Gastrocnemius medialis (tissue), 4 donors: ENCODE data around the gene B4GALT2. TPM values are rescaled to one million over a fixed set of nuclear protein-coding genes. Genes with fewer than 3 reads are reported as not detected.

Source experiments
- ATAC-seq, 2 donors: fragments of 150-250 bp; one replicate each; pipeline ENCODE4 v1.9.1; 2016
- DNase-seq, 2 donors: peaks; one replicate each; pipeline ENCODE4 v3.0.0-alpha.2; 2019
- H3K27ac ChIP-seq, 4 donors: fragments of 200-600 bp; sonication (generic); 1 replicate in 1 of 4; 2 replicates in 3 of 4; pipeline ENCODE4 v1.5.1; 2016 to 2018; ENCODE audit warnings: mild to moderate bottlenecking in 2 of 4, moderate library complexity in 1 of 4
- H3K27me3 ChIP-seq, 3 donors: fragments of 200-600 bp; sonication (generic) in 2 of 3; 1 replicate in 1 of 3; 2 replicates in 2 of 3; pipeline versions ENCODE4 v1.5.1 to v1.6.0; 2016 to 2019; ENCODE audit warnings: mild to moderate bottlenecking in 1 of 3, moderate library complexity in 1 of 3
- H3K36me3 ChIP-seq, 2 donors: fragments of 200-600 bp; sonication (generic) in 1 of 2; one replicate each; pipeline ENCODE4 v1.5.1; 2017 to 2018
- H3K4me1 ChIP-seq, 2 donors: fragments of 200-600 bp; sonication (generic) in 1 of 2; one replicate each; pipeline ENCODE4 v1.5.1; 2016 to 2017; ENCODE audit warnings: mild to moderate bottlenecking in 2 of 2
- H3K4me3 ChIP-seq, 4 donors: fragments of 200-600 bp; sonication (generic) in 3 of 4; 1 replicate in 1 of 4; 2 replicates in 3 of 4; pipeline ENCODE4 v1.5.1; 2016 to 2019; ENCODE audit warnings: mild to moderate bottlenecking in 2 of 4
- H3K9me3 ChIP-seq, 3 donors: fragments of 200-600 bp; sonication (generic) in 2 of 3; 1 replicate in 1 of 3; 2 replicates in 2 of 3; pipeline ENCODE4 v1.5.1; 2016 to 2019
- CTCF ChIP-seq, 5 experiments: fragments of 450-650 bp in 3 of 5; fragments of 200-600 bp in 2 of 5; sonication (generic) in 2 of 5; IDR thresholded peaks in 4 of 5; conservative IDR thresholded peaks in 1 of 5; 1 replicate in 4 of 5; 2 replicates in 1 of 5; pipeline ENCODE4 v1.5.1; 2016 to 2019; ENCODE audit warnings: antibody characterized with exemption in 5 of 5, mild to moderate bottlenecking in 3 of 5, moderate library complexity in 3 of 5
- POLR2A ChIP-seq, 2 donors: fragments of 450-650 bp; IDR thresholded peaks; one replicate each; pipeline ENCODE4 v1.6.1; 2017; ENCODE audit warnings: antibody characterized with exemption in 2 of 2, mild to moderate bottlenecking in 2 of 2, moderate library complexity in 2 of 2
- in situ Hi-C, 4 donors: fragments of 200-750 bp; cut with MboI; loops; one replicate each; pipeline versions ENCODE4 v1.15.0 to v1.8.0; 2017; ENCODE audit warnings: low sequenced_read_pairs in 4 of 4
- intact Hi-C: fragments of 100-400 bp; cut with DNase I; formaldehyde crosslinking; loops from one replicate; pipeline ENCODE4 v1.15.1; 2023; ENCODE audit warnings: low total_unique reads
- total RNA-seq, 4 donors: library from RNA; depleted of rRNA; stranded (reverse); fragments of >200 nt; gene quantifications; one replicate each; pipeline versions ENCODE4 v1.1.0 to v1.2.3, GENCODE V29; 2016

Gene B4GALT2
- total RNA-seq, 4 donors from 2014 or later = 63.5 to 97.8 (median 72.1) TPM

- no peaks in the 10 kb centered on the region for H3K27me3 ChIP-seq
- intact Hi-C loops (no loop called here), in situ Hi-C loops (loop anchor here in 3 of 4 donors (5.0 to 25.0 kb wide), 2 partner anchors 170 to 400 kb away; partner anchors contain the start of gene PTPRF (in 2 of the 3))
- TF ChIP-seq POLR2A (IDR thresholded peaks at IDR 0.05) = no peak
- H3K4me3 ChIP-seq = no peak overlapping the region
- peaks cover 28 to 32% of the 10 kb centered on the region in 2 donors for H3K4me1 ChIP-seq
- no peaks in the 10 kb centered on the region for H3K9me3 ChIP-seq
- H3K27ac ChIP-seq = no peak overlapping the region
- no peak for DNase-seq
- no peak for ATAC-seq
- no peaks in the 10 kb centered on the region for H3K36me3 ChIP-seq
Measured at GRCh38 chr1:43937179-43937865, 41.7 kb upstream of the B4GALT2 start.

- Histone ChIP-seq H3K9me3 (no peaks in the 10 kb centered on the region), H3K4me3 (no peak overlapping the region), H3K27me3 (no peaks in the 10 kb centered on the region), H3K36me3 (no peaks in the 10 kb centered on the region), H3K27ac (no peak overlapping the region), H3K4me1 (peaks cover 22 to 27% of the 10 kb centered on the region in 2 donors)
- DNase-seq = no peak
- TF ChIP-seq CTCF (IDR thresholded peaks at IDR 0.05 in 4 of 5, conservative IDR thresholded peaks at IDR 0.05 in 1 of 5) (no peak), POLR2A (IDR thresholded peaks at IDR 0.05) (no peak)
- intact Hi-C loops (no loop called here), in situ Hi-C loops (loop anchor here in 3 of 4 donors (5.0 to 25.0 kb wide), 2 partner anchors 171 to 401 kb away; partner anchors contain the start of gene PTPRF (in 2 of the 3))
- ATAC-seq = no peak
Measured at GRCh38 chr1:43938383-43938782, 40.6 kb upstream of the B4GALT2 start.

- intact Hi-C loops (no loop called here), in situ Hi-C loops (loop anchor here in 3 of 4 donors (5.0 to 25.0 kb wide), 2 partner anchors 172 to 402 kb away; partner anchors contain the start of gene PTPRF (in 2 of the 3))
- ATAC-seq = peak; percentile 18 to 38
- Histone ChIP-seq H3K4me1 (peaks cover 17 to 22% of the 10 kb centered on the region in 2 donors), H3K9me3 (no peaks in the 10 kb centered on the region), H3K36me3 (no peaks in the 10 kb centered on the region), H3K27me3 (no peaks in the 10 kb centered on the region), H3K27ac (no peak overlapping the region), H3K4me3 (no peak overlapping the region)
- DNase-seq = no peak
- TF ChIP-seq POLR2A (IDR thresholded peaks at IDR 0.05) = no peak
- no peak for TF ChIP-seq CTCF (IDR thresholded peaks at IDR 0.05 in 4 of 5, conservative IDR thresholded peaks at IDR 0.05 in 1 of 5)
Measured at GRCh38 chr1:43938892-43939587, 40.0 kb upstream of the B4GALT2 start.

GRCh38 chr1:43942411-43942810, 36.6 kb upstream of the B4GALT2 start:
- intact Hi-C loops (no loop called here), in situ Hi-C loops (loop anchor here in 2 of 4 donors (25.0 kb wide), 1 partner anchor 405 kb away; the partner anchor contains the start of gene PTPRF (in 2 of the 2))
- DNase-seq (no peak), ATAC-seq (no peak)
- H3K4me3 ChIP-seq = no peak overlapping the region
- no peaks in the 10 kb centered on the region for H3K27me3 ChIP-seq
- H3K36me3 ChIP-seq = no peaks in the 10 kb centered on the region
- TF ChIP-seq POLR2A (IDR thresholded peaks at IDR 0.05) (no peak), CTCF (IDR thresholded peaks at IDR 0.05 in 4 of 5, conservative IDR thresholded peaks at IDR 0.05 in 1 of 5) (no peak)
- no peaks in the 10 kb centered on the region for H3K9me3 ChIP-seq
- H3K27ac ChIP-seq = no peak overlapping the region
- H3K4me1 ChIP-seq = peaks cover 24 to 25% of the 10 kb centered on the region in 2 donors

GRCh38 chr1:43944860-43945259, 34.1 kb upstream of the B4GALT2 start:
- H3K27me3 ChIP-seq = no peaks in the 10 kb centered on the region
- H3K9me3 ChIP-seq = no peaks in the 10 kb centered on the region
- TF ChIP-seq POLR2A (IDR thresholded peaks at IDR 0.05) (no peak), CTCF (IDR thresholded peaks at IDR 0.05 in 4 of 5, conservative IDR thresholded peaks at IDR 0.05 in 1 of 5) (no peak)
- H3K4me1 ChIP-seq = peaks cover 36 to 39% of the 10 kb centered on the region in 2 donors
- no peak overlapping the region for H3K4me3 ChIP-seq
- intact Hi-C loops (loop anchor here (5.0 kb wide), 2 partner anchors 83 to 238 kb away; partner anchors contain the start of gene ST3GAL3), in situ Hi-C loops (loop anchor here in 2 of 4 donors (25.0 kb wide), 1 partner anchor 408 kb away; the partner anchor contains the start of gene PTPRF (in 2 of the 2))
- peaks cover 0 to 6% of the 10 kb centered on the region in 2 donors for H3K36me3 ChIP-seq
- DNase-seq (no peak), ATAC-seq (no peak)
- no peak overlapping the region for H3K27ac ChIP-seq
